C4-2B (cell line): ENCODE data around the gene MRPL33.

Experiments
- CTCF ChIP-seq: fragments of 450-650 bp; conservative IDR thresholded peaks from 2 replicates; pipeline ENCODE4 v1.5.1; 2017; ENCODE audit warnings: mild to moderate bottlenecking
- ZFX ChIP-seq: fragments of 450-650 bp; IDR thresholded peaks from 2 replicates; pipeline ENCODE4 v1.6.1; 2017

- TF ChIP-seq CTCF: no peak
- TF ChIP-seq ZFX: no peak
Measured at GRCh38 chr2:27790796-27791195, 19.3 kb downstream of the MRPL33 start.
